ENCODE measurements around the gene TRPM2.

The TRPM2 gene

GRCh38 chr21:44433791-44434567, 80.6 kb downstream of the TRPM2 start:
- DNase-seq = no peak

- DNase-seq = no peak
These were observed 81.1 kb downstream of the TRPM2 start for GRCh38 chr21:44434568-44434925.

GRCh38 chr21:44434936-44435635, 81.7 kb downstream of the TRPM2 start:
- no peak for DNase-seq

- no peak for DNase-seq
These were observed 82.7 kb downstream of the TRPM2 start for GRCh38 chr21:44436111-44436611.

- DNase-seq = no peak
These were observed 83.5 kb downstream of the TRPM2 start for GRCh38 chr21:44436958-44437357.

GRCh38 chr21:44437371-44437695, 83.9 kb downstream of the TRPM2 start:
- DNase-seq = no peak

- no peak for DNase-seq
These were observed 84.4 kb downstream of the TRPM2 start for GRCh38 chr21:44437696-44438431.

- DNase-seq = no peak
These were observed 85.2 kb downstream of the TRPM2 start for GRCh38 chr21:44438531-44439210.

- DNase-seq = no peak
These were observed 85.8 kb downstream of the TRPM2 start for GRCh38 chr21:44439211-44439600.

GRCh38 chr21:44440241-44441040, 87.0 kb downstream of the TRPM2 start:
- DNase-seq = no peak

GRCh38 chr21:44441041-44441400, 87.6 kb downstream of the TRPM2 start:
- no peak for DNase-seq

GRCh38 chr21:44441581-44442265, 88.3 kb downstream of the TRPM2 start:
- no peak for DNase-seq

GRCh38 chr21:44442266-44443125, 89.1 kb downstream of the TRPM2 start:
- no peak for DNase-seq

- DNase-seq = no peak
These were observed 90.0 kb downstream of the TRPM2 start for GRCh38 chr21:44443291-44443890.

- DNase-seq = no peak
These were observed 90.5 kb downstream of the TRPM2 start for GRCh38 chr21:44443891-44444285.

GRCh38 chr21:44444286-44444931, 91.0 kb downstream of the TRPM2 start:
- DNase-seq = peak in 1 of 2 experiments; percentile 46

GRCh38 chr21:44445145-44445812, 91.9 kb downstream of the TRPM2 start:
- DNase-seq = no peak

- no peak for DNase-seq
These were observed 95.3 kb downstream of the TRPM2 start for GRCh38 chr21:44448651-44449131.

Data from NCI-H526 (cell line).